Measurements from ENCODE around the gene SMIM45.

SMIM45 gene

DNA sequence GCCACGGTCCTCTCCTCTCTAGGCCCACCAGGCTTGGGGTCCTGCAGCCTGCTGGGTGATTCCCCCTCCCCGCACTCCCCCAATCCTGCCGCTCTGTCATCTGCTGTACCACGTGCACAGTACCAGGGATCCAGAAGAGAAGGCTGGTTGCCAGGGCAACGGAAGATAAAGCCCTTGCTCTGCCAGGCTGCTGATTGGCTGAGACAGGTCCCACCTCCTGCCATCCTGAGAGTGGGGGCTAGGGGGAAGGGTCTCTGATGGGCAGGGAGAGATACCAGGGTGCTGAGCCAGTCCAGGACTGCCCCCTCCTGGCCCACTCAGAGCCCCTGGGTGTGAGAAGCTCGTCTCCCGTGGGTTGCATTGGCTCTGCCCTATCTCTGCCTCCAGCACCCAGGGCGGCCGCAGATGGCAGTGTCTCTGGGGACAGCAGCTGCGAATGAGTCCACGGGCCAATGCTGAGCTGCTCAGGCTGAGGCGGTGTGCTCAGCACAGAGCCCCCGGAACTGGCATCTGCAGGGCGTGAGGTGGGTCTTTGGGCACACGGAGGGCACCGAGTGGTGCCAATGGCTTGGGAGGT is at the start of gene SMIM45:
SMIM45 (plus strand) TSS at position 253 of the 577 bp plus-strand sequence.
- DNase-seq (ENCODE audit: low spot score), result no peak

DNA sequence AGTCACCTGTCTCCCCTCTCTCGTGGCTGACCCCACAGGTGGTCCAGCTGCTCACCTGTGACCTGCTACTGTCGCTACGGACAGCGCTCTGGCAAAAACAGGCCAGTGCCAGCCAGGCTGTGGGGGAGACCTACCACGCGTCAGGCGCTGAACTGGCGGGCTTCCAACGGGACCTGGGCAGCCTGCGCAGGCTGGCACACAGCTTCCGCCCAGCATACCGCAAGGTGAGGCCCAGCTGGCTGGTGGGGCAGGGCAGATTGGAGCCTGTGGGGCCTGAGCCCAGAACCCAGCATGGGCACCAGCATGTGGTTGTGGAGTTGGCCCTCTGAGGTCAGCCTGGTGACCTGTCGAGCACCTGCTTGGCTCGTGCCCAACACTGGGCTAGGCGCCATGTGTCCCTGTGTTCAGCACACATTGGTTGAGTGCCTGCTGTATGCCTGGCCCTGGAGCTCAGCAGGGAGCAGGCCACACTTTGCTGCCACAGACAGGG is 49.0 kb upstream of the SMIM45 start:
- no peak for DNase-seq (ENCODE audit: low spot score)

DNA sequence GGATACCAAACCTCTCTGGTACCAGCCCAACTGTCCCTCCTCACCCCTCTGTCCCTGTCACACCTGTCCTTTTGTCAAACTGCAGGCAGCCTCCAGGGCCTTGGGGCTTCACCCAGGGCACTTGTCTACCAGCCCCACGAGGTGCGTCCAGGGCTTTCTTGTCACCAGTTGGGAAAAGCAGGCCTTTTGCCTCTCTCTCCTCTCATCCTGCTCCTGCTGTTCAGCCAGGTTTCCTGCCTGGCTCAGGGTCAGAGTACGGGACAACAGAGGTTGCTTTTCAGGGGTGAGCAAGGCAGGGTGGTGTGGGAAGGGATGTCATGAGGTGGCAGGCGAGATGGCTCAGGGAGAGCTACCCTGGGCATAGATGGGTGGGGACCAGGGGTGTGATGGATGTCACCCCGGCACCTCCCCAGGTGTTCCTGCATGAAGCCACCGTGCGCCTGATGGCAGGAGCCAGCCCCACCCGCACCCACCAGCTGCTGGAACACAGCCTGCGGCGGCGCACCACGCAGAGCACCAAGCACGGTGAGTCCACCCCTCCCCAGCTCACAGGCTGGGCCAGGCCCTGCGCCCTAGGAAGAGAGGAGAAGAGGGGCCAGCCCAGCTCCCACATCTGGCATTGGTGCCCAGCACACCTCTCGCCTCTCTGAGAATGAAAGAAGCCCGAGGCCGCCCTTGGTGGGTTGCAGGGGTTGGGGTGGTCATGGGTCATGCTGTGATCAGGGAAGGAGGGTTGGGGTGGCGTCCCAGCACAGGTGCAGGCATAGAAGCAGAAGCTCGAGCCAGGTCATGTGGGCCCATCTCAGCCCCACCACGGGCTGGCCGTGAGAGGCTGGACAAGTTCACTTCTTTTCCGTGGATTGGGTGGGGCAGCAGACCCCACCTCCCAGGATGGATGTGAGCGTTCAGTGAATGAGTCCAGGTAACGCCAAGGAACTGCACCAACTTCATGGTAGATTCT is 47.2 kb upstream of the SMIM45 start:
- no peak for DNase-seq (ENCODE audit: low spot score)

DNA sequence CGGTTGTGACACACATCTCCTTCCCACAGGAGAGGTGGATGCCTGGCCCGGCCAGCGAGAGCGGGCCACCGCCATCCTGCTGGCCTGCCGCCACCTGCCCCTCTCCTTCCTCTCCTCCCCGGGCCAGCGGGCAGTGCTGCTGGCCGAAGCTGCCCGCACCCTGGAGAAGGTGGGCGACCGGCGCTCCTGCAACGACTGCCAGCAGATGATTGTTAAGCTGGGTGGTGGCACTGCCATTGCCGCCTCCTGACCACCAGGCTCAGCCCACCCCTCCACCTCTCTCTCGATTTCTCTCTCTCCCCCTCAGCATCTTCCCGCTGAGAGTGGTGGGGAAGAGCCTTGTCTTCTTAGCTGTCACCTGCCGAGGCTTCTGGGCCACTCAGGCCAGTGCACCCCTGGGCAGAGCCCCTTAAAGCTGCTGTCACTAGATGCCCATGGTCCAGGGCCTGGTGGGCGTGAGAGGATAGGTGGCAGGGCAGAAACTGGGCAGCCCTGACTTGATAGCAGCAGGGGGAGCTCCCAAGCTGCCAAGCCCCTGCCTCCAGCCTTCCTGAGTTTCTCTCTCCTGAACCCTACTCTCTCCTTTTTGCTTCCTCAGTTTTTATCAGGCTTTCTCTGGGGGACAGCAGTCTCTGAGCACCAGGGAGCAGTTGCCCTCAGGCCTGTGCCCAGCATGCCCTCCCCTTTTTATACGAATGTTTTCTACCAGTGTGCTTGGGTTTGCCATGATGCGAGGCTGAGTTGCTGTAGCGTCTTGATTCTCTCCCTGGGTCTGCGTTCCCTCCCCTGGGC is 46.3 kb upstream of the SMIM45 start:
- no peak for DNase-seq (ENCODE audit: low spot score)

DNA sequence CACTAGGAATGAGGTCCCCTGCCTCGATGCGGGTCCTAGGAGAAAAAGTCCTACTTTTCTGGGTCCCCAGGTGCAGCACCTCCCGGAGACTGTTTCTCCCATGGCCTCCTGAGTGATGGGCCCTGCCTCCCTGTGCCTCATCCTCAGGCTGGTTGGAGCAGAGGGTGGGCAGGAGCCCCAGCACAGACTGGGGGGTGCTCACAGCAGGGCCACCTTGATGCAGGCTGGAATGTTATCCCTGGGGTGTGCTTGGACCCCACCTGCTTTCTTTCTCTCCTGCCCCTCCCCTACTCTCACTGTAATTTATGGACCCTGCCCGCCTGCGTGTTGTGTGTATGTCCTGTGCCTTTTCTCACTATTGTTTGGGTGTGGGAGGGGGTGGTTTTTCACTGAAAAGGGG is 45.1 kb upstream of the SMIM45 start:
- no peak for DNase-seq (ENCODE audit: low spot score)

DNA sequence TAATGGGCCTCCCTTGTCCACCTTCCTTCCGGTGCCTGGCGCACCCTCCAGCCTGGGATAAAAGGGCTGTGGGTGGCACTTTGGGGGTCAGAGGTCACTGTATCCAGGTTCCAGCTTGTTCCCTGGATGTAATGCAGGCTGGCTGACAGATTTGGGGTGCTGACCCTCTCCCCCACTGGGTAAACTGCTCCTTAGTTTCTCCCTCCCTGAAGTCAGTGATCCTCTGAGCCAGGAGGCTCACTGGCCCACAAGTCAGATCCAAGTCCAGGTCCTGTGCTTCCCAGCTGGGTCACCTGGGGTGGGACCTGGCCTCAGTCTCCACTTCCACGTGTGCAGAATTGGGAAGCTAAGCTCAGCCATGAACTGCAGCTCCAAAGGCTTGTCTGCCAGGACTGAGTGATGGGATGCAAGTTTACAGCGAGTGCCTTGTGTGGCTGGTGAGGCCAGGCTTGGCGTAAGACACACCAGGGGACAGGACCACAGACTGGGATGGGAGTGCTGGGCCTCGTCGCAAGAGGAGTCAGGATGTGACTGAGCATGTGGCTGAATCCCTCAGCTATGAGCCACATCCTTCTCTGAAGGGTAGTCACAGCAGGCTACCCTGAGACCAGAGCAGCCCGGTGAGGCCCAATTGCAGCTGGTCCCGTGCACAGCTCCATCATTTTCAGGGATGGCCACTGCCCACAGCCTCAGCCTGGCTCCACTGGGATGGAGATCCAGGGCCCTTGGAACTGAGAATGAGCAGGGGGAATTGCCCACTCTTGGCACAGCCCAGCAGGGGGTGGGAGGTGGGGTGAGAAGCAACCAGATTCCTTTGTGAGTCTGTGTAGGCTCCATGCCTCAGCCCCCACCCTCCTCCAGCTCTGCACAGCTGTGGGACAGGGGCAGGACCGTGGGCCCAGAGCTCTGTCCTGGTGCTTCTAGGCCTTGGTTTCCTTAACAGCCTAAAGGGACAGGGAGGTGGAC is 44.2 kb upstream of the SMIM45 start:
- no peak for DNase-seq (ENCODE audit: low spot score)

DNA sequence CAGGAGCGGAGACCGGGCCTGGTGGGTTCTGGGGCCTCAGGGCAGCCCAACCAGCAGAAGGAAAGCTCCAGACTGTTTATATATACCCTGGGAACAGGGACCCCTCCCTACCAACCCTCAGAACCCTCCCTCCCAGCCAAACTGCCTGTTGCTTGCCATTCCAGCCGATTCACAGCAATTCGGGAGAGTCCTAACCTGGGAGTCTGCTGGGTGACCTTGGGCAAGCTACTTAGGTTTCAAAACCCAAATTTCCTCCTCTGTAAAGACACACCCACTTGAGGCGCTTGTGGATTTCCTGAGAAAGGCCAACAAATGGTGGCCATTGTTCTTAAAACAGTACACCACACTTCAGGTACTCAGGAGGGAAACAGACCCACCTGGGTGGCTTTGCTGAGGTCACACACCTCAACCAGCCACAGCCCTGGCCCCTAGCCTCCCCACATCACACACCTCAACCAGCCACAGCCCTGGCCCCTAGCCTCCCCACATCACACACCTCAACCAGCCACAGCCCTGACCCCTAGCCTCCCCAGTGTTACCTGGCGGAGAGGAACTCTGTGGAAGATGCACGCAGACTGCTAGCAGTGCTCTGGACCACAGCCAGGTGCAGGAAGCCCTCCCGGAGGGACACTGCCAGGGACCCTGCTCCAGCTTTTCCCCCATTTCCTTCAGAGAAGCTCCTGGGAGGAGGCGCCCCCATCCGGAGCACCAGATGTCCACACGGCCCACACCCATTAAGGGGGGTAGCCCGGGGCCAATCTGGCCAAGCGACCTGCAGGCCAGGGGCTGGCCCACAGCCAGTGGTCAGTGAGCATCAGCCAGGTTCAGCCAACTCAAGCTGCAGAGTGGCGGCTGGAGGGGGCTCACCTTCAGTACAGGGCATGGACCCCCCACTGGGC is 43.3 kb upstream of the SMIM45 start:
- DNase-seq (ENCODE audit: low spot score), result peak; percentile 60

DNA sequence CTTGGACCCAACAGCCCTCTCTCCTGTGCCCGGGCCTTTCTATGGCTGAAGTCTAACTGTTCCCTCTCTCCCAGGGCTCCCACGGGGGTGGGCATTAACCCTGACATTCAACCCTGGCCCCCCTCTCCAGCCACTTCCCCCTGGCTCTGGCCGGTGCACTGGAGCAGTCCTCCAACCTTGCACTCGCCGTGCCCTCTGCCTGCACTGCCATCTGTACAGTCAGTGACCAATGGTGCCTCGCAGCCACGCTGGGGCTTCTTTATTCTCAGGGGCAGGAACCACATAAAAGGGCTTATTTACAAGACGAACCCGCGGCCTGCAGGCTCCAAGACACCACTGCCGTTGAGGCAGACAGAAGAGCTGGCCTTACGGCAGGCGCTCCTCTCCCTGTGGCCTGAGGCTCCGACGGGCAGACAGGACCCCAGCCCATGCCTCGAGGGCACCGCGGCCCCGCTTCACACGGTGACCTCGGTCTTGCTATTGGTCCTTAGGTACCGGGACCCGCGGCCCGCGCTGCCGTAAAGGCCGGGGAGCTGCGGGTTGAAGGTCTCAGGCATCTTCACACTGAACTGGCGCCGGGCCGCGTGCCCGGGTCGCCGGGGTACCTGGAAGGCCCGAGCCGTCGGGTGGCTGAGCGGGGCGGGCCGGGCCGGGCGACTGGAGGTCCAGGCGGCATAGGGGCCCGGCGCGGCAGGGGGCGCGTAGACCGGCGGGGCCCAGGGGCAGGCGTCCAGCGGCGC is 42.5 kb upstream of the SMIM45 start:
- DNase-seq (ENCODE audit: low spot score), result no peak

DNA sequence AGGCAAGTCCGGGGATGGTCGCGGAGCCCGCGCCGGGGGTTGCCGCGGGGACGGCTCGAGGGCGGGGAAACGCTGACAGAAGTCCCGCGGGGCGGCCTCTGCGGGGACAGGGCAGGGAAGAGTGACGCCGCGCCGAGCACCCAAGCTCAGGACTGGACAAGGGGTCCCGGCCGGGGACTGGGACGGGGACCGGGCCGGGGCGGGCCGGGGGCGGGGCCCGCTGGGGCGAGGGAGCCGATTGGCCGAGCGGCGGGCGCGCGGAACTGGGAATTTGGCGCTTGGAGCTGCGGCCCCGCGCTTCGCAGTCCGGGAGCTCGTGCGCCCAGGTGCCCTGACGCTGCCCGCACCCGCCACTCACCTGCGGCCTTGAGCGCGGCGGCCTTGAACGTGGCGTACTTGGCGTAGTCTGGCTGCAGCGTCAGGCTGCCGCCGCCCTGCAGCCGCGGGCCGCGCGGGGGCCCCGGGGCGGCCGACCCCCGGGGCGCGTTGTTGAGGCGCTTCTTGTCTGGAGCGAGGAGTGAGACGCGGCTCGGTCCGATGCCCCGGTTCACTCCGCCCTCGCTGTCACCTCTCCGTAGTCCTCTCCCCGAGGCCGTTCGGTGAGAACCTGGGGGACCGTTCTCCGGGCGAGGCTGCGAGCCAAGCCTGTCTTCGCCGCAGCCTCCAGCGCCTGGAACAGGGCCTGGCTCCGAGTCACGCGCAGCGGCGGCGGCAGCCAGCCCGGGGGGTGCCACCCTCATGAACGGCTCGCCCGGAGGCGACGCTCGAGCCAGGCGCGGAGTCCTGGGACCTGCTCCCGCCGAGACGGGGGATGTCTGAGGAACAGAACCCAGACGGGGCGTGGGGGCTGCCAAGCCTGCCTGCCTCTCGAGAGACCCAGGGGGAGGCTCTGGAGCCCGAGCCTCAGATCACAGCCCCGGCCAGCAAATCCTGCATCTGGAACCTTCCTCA is 41.6 kb upstream of the SMIM45 start:
- peak; percentile 90 for DNase-seq (ENCODE audit: low spot score)

DNA sequence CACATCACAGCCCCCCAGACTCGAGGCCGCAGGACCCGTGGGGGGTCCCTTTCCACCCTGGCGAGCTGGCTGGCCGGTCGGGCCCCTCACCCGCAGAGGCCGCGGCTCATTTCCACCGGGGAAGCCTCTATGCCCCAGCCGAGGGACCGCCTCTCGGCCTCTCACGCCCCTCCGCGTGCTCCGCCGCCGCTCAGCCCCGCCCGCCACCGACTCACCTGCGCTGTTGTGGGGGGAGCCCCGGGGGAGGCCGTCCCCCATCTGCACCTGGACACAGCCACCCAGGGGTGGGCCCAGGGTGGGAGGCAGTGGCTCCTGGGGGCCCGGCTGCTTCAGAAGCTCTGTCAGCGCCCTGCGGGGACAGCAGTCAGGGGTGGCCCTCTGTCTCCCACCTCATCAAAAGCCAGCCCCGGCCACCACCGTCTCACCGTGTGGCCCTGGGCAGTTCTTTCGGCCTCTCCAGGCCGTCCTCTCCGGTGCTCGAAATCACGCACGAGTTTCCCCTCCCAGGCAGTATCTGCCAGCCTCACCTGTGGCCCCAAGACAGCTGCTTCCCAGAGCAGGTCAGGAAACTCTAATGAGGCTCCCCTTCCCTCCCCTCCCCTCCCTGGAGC is 40.8 kb upstream of the SMIM45 start:
- no peak for DNase-seq (ENCODE audit: low spot score)

DNA sequence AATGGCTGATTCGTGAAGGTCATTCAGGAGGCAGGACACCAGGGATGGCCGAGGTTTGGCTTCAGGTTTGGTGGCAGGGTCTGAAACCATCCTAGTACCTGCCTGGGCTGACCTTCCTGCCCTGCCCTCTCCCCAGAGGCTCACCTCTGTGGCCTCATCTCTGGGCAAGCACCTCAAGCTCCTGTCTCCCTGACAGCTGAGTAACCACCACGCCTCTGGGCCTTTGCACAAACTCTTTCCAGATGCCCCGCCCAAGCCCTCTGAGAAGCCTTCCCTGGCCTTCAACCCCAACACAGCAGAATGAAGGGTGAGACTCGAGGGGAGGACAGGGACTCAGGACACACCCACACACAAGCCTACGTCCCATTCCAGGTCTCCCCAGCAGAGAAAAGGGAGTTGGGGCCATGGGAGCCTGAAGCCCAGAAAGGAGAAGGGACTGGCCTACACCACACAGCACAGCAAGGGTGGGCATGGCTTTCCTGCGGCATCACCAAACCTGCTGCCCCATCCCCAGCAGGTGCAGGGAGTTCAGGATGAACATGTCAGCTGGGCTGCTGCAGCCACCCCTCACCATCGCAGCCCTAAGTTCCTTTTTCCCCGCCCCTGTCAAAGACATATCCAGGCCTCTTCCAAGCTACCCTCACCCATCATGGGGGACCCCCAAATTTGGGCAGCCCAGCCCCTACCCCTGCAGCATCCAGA is 39.5 kb upstream of the SMIM45 start:
- no peak for DNase-seq (ENCODE audit: low spot score)

DNA sequence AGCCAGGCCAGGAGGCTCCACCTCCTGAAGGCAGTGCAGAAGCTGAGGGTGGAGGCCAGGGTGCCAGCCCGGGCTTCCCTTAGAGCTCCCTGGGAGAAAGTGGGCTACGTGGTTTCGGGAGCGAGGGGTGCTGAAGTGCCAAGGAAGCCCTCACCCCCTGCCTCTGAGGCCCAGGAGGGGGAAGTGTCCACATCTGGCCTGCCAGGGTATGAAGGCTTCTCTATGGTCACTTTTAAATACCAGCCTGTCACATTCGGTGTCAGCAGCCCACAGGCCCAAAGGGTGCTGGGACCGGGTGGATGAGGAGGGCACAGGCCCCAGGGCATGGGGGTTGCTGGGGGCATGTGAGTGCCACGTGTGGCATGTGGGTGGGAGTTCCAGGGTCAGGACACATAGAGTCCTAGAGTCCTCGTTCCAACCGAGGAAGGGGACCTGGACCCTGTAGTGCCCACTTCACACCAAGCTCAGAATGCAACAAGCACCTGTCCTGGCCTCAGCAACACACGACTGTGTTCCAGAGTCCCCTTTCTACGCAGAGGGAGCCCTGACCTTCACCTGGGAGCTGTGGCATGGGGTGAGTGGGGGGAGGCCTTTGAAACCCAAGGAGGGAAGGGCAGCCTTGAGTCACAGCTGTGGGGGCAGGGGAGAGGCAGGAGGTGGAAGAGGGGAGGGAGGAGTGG is 38.8 kb upstream of the SMIM45 start:
- no peak for DNase-seq (ENCODE audit: low spot score)

DNA sequence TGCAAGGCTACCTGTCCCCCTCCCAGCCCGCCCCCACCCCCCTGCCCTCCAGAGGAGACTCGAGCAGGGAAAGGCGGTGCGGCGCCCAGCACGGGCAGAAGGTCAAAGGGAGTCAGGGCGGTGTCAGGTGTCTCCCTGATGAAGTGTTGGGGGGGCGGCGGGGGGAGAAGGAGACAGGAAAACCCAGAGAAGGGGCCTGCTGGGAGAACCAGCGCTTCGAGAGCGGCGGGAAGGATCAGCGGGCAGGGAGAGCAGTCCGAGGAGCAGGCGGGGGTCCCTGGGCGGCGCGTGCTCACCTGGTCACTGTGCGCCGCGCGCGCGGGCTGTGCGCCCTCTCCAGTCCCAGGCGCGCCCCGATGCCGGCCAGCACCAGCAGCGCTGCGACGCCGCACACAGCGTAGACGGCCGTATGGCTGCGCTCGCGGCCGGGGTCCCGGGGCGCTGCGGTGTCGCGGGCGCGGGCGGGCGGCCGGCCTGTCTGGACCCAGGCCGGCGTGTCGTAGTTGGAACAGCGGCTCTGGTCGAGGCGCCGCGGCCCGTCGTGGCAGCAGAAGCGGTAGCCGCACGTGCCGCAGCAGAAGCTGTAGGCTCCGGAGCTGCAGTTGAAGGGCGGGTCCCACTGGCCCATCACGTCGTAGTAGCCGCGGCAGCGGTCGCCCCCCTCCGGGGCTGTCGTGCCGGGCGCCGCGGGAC is 38.0 kb upstream of the SMIM45 start:
- DNase-seq (ENCODE audit: low spot score), result peak; percentile 65

DNA sequence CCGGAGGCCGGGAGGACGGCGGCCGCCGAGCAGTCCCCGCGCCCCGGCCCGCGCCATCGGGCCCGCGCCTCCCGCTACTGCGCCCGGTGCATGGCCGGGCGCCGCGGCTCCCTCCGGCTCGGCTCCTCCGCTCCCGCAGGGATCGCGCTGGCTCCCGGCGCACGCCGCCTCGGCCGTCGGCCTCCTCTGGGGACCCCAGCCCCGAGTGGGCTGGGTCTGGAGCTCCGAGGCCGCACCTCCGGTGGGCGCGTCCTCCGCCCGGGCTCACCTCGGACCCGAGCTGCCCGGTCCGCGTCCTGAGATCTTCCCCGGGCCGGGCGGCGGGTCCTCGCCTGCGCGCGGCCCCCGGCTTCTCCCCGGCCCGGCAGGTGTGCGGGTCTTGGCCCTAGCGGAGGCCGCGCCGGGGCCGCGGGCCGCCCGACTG is 37.3 kb upstream of the SMIM45 start:
- DNase-seq (ENCODE audit: low spot score), result peak; percentile 63

DNA sequence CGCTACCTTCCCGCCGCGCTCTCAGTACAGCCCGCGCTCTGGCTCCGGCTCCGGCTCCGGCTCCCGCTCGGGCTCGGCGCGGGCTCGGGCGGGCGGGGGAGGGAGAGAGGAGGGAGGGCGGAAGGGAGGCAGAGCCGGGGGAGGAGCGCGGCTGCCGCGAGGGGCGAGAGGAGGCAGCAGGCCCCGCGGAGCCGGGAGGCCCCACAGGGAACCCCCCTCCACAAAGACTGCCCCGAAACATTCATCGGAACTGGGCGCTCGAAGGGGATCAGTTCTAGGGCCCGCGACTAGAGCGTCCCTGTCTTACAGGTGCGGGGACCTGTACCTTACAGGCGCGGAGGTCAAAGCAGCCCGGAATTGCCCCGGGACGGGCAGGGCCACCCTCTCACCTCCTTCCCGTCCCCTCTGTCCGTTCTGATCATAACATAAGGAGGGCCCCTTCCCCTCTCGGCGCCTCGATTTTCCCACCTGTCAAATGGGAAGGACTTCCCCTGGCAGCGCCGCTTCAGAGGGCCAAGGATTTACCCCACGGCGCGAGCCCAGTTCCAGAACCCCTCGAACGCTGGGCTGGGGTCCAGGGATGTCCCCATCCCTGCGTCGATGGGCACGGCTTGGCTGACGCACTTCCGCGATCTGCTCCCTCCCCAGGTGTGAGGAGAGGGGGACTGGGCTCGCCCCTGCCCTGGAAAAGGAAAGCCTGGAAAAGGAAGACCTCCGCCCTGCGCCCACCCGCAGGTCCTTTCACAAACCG is 36.7 kb upstream of the SMIM45 start, which contains the start of gene SHISA8:
SHISA8 (minus strand) TSS at position 40 of the 751 bp plus-strand sequence. CDS start 407 bp downstream, outside the sequence.
- peak; percentile 71 for DNase-seq (ENCODE audit: low spot score)

All from iPS-NIHi11 (cell line).